SK-N-SH (cell line): ENCODE data around the gene CCNY.

ENCODE experiments used
- MAX ChIP-seq: IDR thresholded peaks from 2 replicates; pipeline ENCODE4 v1.4.0; 2012; ENCODE audit warnings: low read depth
- TF ChIP-seq, protein P1 (sequence below): fragments of 200-600 bp; sonication (generic); IDR thresholded peaks from 2 replicates; pipeline ENCODE4 v1.6.1; 2017; ENCODE audit warnings: antibody characterized with exemption, mild to moderate bottlenecking, moderate library complexity

GRCh38 chr10:35359873-35360272 lies 23.6 kb downstream of the CCNY start:
- TF ChIP-seq, protein P1, sequence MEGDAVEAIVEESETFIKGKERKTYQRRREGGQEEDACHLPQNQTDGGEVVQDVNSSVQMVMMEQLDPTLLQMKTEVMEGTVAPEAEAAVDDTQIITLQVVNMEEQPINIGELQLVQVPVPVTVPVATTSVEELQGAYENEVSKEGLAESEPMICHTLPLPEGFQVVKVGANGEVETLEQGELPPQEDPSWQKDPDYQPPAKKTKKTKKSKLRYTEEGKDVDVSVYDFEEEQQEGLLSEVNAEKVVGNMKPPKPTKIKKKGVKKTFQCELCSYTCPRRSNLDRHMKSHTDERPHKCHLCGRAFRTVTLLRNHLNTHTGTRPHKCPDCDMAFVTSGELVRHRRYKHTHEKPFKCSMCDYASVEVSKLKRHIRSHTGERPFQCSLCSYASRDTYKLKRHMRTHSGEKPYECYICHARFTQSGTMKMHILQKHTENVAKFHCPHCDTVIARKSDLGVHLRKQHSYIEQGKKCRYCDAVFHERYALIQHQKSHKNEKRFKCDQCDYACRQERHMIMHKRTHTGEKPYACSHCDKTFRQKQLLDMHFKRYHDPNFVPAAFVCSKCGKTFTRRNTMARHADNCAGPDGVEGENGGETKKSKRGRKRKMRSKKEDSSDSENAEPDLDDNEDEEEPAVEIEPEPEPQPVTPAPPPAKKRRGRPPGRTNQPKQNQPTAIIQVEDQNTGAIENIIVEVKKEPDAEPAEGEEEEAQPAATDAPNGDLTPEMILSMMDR, result no peak
- TF ChIP-seq MAX, result no peak
